Ramos (cell line): ENCODE results near the gene CDK5RAP2.
"Not testable (repeated sequence)": the region's sequence is repeated elsewhere in the genome, so short reads cannot be mapped to it uniquely, and the experiment has no call there.

Experiments used
- in situ Hi-C: fragments of 300-500 bp; cut with MboI; formaldehyde crosslinking; loops from one replicate; pipeline ENCODE4 v1.14.3; 2022; ENCODE audit warnings: low sequenced_read_pairs; ENCODE audit not compliant: unreplicated experiment

CDK5RAP2 gene

DNA sequence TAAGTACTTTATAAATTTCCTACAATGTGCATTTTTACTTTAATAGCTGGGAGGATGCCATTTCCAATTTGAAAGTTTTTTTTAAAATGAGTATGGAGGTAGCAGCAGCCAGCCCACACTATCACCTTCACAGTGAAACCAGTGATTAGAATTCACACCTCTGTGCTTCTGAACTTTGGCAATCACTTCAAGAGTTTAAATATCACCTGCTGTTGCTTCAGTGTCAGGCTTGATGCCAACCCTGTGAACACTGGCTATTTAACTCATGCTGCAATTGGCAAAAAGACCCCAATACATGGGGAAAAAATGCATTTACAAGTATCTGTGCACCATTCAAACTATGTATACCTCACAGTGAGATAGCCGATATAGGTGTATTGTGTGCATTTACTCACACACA, 57.4 kb downstream of the CDK5RAP2 start:
- in situ Hi-C loops = no loop called here

DNA sequence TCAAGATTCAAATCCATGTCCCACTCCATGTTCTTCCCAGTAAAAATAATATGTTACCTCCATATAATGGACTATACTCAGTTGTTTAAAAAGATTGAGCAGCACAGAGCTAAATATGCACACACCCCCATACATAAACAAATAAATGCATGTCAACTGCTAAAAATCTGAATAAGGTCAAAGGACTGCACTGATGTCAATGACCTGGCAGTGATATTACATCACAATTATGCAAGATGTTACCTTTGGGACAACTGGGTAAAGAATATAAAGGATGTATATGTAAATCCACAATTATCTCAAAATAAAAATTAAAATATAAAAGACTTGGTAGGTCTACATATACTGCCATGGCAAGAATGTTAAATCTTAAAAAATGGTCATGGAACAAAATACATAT, 57.9 kb downstream of the CDK5RAP2 start:
- in situ Hi-C loops = no loop called here

DNA sequence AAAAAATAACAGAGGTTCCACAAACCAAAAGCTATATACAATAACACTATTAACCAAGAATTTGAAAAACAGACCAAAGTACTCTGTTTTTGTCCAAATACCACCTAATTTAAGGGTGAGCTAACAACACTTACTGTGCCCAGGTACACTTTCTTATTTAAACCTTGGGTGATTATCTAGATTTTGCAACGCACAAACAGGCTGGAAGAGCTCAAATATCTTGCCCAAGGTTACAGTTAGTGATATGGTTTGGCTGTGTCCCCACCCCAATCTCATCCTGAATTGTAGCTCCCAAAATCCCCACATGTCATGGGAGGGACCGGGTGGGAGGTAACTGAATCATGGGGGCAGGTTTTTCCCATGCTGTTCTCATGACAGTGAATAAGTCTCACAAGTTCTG, 58.9 kb downstream of the CDK5RAP2 start:
- in situ Hi-C loops = no loop called here

DNA sequence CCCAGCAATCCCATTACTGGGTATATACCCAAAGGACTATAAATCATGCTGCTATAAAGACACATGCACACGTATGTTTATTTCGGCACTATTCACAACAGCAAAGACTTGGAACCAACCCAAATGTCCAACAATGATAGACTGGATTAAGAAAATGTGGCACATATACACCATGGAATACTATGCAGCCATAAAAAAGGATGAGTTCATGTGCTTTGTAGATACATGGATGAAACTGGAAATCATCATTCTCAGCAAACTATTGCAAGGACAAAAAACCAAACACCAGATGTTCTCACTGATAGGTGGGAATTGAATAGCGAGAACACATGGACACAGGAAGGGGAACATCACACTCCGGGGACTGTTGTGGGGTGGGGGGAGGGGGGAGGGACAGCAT, 64.0 kb downstream of the CDK5RAP2 start:
- in situ Hi-C loops = not testable (repeated sequence)

DNA sequence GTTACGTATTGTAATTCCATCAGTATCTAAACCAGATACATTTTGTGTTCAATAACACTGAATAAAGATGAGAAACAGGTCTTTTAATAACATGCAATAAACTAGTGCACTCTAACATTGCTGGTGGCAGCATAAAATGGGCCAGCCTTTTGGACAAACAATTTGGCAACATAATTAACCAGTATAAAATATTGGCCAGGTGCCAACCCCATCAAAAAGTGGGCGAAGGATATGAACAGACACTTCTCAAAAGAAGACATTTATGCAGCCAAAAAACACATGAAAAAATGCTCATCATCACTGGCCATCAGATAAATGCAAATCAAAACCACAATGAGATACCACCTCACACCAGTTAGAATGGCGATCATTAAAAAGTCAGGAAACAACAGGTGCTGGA, 64.5 kb downstream of the CDK5RAP2 start:
- in situ Hi-C loops = not testable (repeated sequence)

DNA sequence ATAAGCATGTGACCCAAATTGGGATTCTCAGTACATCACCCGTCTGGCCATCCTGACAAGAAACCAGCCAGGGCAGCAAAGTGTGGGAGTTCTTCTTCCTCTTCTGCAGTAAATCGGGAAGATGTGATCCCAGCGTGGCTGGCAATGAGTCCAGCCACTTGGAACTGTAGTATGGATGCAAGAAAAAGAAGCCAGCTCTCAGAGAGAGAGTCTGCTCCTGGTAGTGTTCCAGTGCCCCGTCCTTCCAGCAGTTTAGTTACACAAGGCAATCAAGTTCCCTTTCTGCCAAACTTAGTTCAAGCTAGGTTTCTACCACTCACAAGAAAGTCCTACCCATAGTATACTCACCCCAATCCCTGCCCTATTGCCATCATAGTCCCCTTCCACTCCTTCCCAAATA, 65.6 kb downstream of the CDK5RAP2 start:
- in situ Hi-C loops = no loop called here

DNA sequence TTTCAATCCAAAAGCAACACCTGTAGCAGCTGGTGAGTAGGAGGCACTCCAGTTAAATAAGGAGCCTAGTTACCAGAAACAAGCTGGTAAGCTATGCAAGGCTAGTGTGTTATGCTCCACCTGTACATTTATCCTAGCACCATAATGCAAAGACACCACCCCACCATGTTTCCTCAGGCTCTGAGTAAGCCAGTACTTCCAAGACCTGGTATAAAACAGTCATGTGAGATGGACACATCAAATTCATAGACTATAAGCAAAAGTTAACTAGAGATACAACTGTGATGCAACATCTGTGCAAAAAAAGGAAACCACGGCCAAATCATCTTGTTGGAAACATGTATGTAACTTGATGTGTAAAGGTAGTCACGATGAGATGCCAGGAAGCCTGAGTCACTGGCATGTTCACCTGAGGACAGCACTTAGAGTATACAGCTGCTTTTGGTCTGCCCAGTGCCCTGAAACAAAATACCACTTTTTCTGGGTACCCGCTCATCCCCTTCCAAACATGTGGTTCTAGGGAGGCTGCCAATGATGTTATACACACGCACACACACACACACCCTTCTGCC, 66.1 kb downstream of the CDK5RAP2 start:
- in situ Hi-C loops = no loop called here

DNA sequence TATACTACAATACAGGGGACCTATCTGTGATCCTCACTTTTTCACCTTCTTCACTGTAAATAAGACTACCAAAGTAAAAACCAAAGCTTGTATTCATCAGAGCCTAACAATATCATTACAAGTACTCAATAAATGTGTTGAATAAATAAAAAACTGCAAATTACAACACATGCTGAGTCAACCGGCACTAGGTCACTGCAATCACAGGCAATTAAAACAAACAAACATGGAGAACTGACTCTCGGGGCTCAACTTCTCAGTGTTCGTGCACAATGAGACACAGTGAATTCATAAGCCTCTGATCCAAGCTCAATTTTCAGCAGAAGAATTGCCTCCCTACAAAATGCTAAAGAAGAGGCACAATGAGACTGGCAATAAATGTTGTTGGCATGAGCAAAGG, 69.2 kb downstream of the CDK5RAP2 start:
- in situ Hi-C loops = no loop called here

DNA sequence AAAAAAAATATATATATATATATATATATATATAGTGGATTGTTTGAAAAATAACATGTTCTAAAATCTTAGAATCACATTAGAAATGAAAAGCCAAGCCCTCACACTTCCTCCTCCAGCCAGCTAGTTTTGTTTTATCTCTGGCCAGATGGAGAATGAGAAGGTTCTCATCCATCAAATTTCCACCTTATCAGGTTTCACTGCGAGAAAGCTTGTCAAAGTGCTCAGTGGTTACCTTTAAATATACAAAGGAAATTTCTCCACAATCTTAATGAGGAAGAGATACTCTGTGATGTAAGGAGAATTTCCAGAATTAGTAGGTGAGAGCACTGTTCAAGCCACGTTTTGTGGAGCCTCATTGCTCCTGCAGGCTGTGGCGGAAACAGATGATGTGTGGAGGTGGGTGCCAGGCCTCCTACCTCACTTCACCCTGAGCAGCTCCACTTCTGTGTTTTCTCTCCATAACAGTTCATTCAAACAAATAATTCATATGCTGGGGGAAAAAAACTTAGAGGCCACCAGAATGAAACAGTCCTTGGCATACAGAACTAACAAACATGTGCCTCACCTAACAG, 71.9 kb downstream of the CDK5RAP2 start:
- in situ Hi-C loops = no loop called here

DNA sequence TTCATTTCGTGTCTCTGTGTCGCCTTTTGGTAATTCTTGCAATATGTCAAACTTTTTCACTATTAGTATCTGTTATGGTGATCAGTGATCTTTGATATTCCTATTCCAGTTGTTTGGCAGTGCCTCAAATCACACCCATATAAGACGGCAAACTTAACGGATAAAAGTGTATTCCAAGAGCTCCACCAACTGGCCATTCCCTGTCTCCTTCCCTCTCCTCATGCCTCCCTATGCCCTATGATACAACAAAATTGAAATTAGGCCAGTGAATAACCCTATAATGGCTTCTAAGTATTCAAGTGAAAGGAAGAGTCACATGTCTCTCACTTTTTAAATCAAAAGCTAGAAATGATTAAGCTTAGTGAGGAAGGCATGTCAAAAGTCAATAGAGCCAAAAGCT, 74.8 kb downstream of the CDK5RAP2 start:
- in situ Hi-C loops = no loop called here

DNA sequence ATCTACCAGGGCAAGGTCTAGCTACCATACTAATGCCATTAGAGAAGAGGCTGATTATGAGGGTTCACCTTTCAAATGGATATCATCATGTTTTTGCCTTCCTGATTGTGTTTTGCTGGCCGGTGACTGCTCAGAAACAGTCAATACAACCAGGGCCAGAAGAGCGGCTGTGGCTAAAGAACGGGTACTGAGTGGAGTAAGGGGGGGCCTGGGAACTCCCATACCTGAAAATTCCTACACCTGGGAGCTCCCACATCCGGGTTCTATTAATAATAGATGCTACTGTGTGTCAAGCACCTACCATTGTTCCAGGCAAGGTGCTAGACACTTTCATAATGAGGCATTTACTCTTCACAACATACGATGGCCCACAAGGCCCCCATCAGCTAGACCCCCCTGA, 79.2 kb downstream of the CDK5RAP2 start:
- in situ Hi-C loops = no loop called here

DNA sequence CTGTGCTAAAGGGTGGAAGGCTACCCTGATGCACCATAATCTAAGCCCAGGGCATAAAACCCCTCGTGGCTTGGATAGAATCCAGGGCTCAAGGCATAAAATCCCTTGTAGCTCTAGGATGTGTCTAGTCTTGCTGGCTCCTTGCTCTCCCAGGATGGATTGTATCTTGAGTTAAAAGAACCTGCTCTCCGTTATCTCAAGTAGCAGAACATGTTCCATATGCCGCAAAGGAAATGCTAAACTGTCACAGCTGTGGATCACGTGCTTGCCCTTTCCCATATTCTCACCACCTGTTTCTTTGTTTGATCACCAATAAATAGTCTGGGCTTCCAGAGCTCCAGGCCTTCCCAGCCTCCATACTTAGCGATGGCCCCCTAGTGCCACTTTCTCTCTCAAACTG, 82.1 kb downstream of the CDK5RAP2 start:
- in situ Hi-C loops = not testable (repeated sequence)

DNA sequence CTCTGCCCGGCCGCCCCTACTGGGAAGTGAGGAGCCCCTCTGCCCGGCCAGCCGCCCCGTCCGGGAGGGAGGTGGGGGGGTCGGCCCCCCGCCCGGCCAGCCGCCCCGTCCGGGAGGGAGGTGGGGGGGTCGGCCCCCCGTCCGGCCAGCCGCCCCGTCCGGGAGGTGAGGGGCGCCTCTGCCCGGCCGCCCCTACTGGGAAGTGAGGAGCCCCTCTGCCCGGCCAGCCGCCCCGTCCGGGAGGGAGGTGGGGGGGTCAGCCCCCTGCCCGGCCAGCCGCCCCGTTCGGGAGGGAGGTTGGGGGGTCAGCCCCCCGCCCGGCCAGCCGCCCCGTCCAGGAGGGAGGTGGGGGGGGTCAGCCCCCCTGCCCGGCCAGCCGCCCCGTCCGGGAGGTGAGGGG, 83.5 kb downstream of the CDK5RAP2 start:
- in situ Hi-C loops = not testable (repeated sequence)

DNA sequence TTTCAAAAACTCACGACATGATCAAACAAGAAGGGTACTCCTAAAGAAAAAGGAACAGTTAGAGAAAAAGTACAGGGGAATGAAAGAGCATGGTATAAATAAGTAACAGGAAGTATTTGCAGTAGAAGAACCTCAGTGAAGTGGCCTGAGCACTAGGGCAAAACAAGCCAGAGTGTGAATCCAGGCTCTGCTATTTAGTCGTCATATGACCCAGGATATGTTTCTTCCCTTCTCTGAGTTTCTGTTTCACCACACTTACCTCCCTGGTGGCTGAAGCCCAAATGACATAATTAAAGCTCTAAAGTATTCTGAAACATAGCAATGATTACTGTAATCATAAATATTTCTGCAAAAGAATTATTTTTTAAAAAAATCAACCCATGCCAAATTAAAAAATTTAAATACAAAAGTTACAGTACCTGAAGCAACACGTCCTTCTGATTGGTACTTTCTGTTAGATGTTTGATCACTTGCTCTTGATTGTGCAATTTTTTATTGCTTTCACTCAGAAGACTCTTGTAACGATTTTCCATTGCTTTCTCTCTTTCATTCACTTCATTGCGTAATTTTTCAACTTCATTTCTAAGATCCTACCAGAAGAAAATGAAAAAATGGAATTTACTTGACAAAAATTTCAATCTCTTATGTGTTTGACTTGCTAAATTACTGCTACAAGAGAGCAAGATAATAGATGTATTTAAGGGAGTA, 88.9 kb downstream of the CDK5RAP2 start:
- in situ Hi-C loops = no loop called here

DNA sequence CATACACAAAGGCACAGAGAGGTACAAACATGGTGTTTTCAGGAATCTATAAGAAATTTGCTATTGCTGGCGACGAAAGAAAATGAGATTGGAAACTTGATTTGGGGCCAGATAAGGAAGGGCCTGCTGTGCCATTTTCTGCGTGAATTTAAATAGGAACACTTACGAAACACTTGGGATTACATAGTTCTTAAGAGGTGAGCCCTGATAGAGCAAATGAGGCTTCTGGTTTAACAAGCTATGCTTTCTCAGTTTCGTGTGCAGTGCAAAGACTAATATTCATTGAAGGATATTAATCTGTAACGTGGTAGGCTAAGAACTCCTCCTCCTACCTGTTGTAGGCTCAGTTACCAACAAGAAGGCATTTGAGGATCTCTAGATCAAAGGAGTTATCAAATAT, 93.1 kb downstream of the CDK5RAP2 start:
- in situ Hi-C loops = no loop called here

DNA sequence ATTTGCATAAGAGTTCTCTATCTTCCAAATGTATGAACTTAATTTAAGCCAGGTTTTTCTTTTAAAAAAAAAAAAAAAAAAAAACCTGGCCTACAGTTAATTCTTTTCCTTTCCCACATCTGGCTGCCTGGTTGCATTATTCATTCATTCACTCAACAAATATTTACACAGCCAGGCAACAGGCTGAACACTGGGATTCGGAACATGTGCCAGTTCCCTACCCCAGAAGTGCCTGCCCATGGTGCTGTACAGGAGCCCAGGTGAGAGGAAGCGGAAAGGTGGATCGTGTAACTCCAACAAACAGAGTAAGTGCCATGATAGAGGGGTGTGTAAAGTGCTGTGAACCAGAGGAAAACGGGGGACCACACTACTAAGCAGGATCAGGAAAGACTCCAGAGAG, 93.6 kb downstream of the CDK5RAP2 start:
- in situ Hi-C loops = no loop called here

DNA sequence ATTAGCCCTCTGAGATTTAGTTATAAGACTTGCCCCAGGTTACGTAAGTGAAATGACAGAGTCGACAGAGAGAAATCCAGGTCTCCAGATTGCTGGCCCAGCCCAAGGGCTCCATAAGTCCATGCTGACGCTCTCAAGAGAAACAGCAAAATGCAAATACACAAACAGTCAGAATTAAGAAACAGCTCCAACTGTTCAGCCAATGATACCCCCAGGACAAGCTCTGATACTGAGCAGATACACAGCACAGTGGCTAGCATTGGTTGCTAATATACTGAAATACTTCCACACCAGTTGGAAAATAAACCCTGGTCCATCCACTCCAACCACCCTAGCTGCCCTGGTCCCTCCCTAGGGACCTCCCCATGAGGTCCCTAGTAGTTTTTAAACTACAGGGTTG, 94.2 kb downstream of the CDK5RAP2 start:
- in situ Hi-C loops = no loop called here

DNA sequence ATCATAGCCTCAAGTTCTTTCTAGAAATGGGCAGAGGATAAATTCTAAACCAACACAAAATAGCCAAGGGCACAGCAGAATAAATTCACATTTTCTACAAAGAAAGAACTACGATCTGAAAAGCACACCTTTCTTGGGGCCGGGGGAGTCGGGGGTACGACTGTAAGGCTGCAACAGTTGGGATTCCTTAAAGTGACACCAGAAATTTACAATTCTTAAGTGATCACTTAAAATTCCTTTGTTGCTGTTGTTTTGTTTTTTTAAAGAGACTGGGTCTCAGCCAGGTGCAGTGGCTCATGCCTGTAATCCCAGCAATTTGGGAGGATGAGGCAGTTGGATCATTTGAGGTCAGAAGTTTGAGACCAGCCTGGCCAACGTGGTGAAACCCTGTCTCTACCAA, 95.8 kb downstream of the CDK5RAP2 start:
- in situ Hi-C loops = no loop called here

DNA sequence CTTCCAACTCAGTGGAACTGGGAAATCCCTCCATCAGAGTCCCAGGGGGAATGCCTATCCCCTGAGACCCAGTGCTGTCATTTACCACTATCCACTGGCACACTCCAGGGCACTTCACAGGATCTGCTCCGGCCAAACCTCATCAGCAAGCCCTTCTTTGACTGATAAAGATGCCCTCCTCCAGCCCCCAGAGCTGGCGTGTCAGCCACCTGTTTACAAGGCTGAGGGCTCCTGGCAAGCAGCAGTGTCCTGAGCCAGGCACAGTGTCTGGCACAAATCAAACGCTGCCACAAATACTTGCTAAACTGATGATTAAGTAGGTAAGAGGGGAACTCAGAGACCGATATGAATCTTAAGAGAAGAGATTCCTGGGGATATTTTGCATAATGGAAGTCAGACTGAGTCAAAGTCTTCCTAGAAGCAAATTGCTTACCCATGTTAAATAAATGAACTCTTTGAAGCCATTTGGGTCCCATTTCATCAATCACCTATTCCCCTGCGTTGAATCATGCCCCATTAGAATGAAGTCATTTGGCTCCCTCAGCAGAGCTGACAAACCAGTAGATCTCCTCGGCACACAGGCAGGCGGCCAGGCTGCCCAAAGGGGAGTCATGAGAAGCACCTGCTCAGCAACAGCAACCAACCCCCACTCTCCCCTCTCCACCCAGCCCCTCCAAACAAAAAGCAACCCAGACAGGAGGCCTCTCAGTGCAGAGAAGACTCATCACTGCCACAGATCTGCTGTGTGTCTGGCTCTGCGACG, 97.4 kb downstream of the CDK5RAP2 start:
- in situ Hi-C loops = no loop called here

DNA sequence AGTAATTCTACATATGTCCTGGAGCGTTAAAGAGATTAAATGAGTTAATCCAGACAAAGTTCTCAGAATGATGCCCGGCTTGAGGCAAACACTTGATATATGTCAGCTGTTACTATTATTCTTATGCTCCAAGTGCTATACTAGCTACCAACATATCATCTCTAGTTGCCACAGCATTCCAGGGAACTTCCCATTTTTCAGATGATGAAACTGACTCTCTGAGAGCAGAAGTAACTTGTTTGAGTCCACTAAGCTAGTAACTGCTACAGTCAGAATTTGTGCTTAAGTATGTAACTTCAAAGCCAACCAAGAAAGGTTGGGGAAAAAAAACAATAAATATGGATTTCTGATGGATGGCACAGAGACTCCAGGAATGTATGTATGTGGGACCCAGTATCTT, 98.1 kb downstream of the CDK5RAP2 start:
- in situ Hi-C loops = no loop called here

DNA sequence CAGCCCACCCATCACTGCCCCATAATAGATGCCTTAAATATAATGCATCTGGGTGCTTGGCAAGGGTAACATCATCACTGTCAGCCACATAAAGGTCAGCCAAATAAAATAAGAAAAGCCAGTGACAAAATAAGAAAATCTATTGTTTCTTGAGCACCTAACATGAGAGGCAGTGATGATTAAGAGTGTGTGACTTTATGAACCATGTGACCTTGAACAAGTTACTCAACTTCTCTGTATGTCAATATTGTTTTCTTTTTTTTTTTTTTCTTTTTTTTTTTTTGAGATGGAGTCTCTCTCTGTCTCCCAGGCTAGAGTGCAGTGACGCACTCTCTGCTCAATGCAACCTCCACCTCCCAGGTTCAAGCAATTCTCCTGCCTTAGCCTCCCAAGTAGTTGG, 98.7 kb downstream of the CDK5RAP2 start:
- in situ Hi-C loops = no loop called here
